Sciatic nerve (tissue), 2 donors: ENCODE results near the gene RNPEPL1. TPM values are rescaled to one million over a fixed set of nuclear protein-coding genes. Genes with fewer than 3 reads are reported as not detected.
A peak's percentile ranks its signal among the peaks of the same experiment; 100 is the strongest.

Source experiments
- ATAC-seq: fragments of 200-7000 bp; cut with Tn5 transposase; one replicate; pipeline ENCODE4 v1.9.1; 2020; ENCODE audit warnings: mild to moderate bottlenecking, moderate library complexity
- DNase-seq: peaks from one replicate; pipeline ENCODE4 v3.0.0-alpha.2; 2020; ENCODE audit warnings: low spot score
- intact Hi-C: fragments of 100-400 bp; cut with DNase I; formaldehyde crosslinking; loops from one replicate; pipeline ENCODE4 v1.14.2; 2022
- total RNA-seq: library from RNA; stranded (reverse); fragmentation: NEBNext Ultra II Directional; extraction: Animal tissue kit (Norgen Biotek cat#: 25700); gene quantifications from one replicate; pipeline ENCODE4 v1.2.1, GENCODE V29; 2021
- donor health status: DM: no; HTN: no; CAD: no.
- donor health status: DM: no; HTN: no; CAD: no.

Gene RNPEPL1
- total RNA-seq, 1 donor from 2014 or later: 38.8 TPM

DNA sequence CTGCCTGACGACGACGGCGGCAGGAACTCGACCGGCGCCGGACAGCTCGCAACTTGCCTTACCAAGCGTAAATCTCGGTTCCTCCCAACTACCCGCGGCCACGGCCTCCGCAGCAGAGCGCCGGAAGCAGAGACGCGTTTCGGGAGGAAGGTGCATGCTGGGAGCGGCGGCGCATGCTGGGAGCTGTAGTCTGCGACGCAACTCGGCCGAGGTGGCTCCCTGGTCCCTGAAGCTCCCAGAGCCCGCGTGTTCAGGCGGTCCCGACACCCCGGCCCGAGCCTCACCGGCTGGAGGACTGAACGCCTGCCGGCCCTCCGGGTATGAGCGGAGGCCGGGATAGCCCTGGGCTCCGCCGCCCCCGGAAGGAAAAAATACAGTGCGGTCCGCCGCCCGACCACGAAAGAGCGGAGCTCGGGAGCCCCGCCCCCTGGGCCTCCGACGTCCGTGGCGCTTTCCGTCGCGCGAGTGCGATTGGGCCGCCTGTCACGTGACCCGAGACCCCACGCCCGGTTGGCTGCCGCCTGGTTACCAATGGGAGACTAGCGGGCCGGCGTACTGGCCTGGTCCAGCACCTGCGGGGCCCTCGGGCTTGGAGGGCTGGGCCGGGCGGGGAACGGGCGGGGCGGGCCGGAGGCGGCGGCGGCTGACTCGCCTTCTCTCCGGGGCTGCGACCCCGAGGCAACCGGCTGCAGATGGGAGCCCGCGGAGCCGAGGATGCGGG is 18.1 kb downstream of the RNPEPL1 start, which contains the start of gene CAPN10:
CAPN10 (plus strand) TSS at position 537 of the 721 bp plus-strand sequence; CDS start at position 715, 178 bp downstream.
- peak; percentile 99 for DNase-seq
- ATAC-seq: peak; percentile 98
- intact Hi-C loops: no loop called here

GRCh38 chr2:240586919-240587800 is 18.9 kb downstream of the RNPEPL1 start:
- ATAC-seq: no peak
- DNase-seq: no peak
- intact Hi-C loops: no loop called here

GRCh38 chr2:240588006-240588655 is 19.8 kb downstream of the RNPEPL1 start:
- DNase-seq (no peak), ATAC-seq (no peak)
- intact Hi-C loops: no loop called here

GRCh38 chr2:240588669-240589068 is 20.4 kb downstream of the RNPEPL1 start:
- intact Hi-C loops: no loop called here
- DNase-seq (peak; percentile 47), ATAC-seq (no peak)

GRCh38 chr2:240589375-240589774 is 21.1 kb downstream of the RNPEPL1 start:
- intact Hi-C loops: no loop called here
- peak; percentile 33 for DNase-seq
- ATAC-seq: no peak

GRCh38 chr2:240589850-240590525 is 21.7 kb downstream of the RNPEPL1 start:
- intact Hi-C loops: no loop called here
- ATAC-seq (no peak), DNase-seq (peak; percentile 34)

DNA sequence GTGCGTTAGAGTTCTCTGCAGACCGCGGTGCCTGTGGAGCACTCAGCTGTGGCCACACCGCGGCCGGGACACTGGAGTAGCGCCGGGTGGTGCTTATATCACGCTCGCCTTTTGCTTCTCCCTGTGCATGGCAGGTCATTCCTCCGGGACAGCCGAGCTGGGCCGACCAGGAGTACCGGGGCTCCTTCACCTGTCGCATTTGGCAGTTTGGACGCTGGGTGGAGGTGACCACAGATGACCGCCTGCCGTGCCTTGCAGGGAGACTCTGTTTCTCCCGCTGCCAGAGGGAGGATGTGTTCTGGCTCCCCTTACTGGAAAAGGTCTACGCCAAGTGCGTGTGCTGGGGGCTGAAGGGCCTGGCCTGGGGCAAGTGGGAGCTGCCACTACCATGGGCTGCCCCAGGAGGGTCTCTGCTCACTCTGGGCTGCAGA is 22.4 kb downstream of the RNPEPL1 start:
- peak; percentile 57 for DNase-seq

GRCh38 chr2:240591226-240591625 is 22.9 kb downstream of the RNPEPL1 start:
- intact Hi-C loops: no loop called here
- ATAC-seq (no peak), DNase-seq (peak; percentile 23)

More for the DNA sequence above, 22.4 kb downstream of the RNPEPL1 start:
- no peak for ATAC-seq
- intact Hi-C loops: no loop called here

- ATAC-seq (no peak), DNase-seq (peak; percentile 38)
- intact Hi-C loops: no loop called here
These were observed 23.5 kb downstream of the RNPEPL1 start for GRCh38 chr2:240591784-240592183.

DNA sequence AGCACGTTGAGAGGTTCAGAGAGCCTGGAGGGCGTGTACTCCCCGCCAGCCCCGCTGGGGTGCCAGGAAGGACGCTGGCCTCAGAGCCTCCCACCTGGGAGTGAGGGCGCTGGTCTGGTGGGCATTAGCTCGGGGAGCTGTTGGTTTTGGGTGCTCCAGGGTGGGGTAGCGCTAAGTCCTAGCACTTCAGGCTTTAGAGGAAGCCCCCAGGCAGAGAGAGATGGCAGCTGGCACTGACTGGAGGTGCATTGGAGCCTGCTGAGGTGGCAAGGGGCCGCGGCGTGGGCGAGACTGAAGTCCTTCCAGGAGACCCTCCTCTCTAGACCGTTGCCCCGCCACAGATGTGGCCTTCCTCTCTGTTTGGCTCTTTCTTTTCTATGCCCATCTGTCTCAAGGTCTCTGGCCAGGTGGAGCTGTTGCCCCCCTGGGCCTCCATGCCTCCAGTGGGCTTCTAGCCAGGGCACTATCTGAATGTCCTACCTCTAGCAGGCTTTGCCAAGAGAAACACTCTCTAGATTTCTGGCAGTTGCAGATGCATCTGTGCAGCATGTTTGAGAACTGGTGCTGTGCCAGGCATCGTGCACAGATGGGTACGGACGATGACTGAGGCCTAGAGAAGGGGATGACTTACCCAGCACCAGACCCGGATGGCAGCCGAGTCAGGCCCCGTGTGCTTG is 24.9 kb downstream of the RNPEPL1 start:
- ATAC-seq: no peak
- DNase-seq: peak; percentile 48
- intact Hi-C loops: no loop called here

DNA sequence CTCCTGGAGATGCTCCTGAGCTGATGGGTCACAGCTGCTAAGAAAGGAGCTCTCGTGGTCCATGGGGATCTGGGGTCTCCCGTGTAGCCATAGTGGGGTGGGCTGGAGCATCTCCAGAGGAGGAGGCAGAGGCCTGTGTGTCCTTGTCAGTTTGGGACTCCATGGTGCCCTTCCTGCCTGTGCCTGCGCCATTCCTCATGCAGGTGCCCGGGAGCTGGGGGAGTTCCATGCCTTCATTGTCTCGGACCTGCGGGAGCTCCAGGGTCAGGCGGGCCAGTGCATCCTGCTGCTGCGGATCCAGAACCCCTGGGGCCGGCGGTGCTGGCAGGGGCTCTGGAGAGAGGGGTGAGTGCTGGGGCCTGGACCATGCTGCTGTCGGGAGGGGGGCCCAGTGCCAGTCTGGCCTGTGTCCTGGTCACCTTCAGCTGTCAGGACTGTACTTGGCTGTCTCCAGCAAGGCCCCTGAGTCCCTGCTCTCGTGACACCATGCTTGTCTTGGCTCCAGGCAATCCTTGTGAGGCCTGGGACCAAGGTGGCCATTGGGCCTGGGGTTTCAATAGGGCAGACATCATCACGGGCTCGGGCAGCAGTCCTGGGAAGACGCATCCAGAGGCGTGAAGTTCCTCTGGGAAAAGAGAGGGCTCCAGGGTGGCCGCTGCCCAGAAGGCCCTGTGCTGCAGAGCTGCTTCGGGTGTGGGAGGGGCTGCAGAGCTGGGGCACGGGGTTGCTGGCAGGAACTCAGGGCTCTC is 25.6 kb downstream of the RNPEPL1 start:
- no peak for ATAC-seq
- intact Hi-C loops: no loop called here
- peak; percentile 50 for DNase-seq

GRCh38 chr2:240594511-240595380 is 26.5 kb downstream of the RNPEPL1 start:
- peak; percentile 57 for DNase-seq
- intact Hi-C loops: no loop called here
- ATAC-seq: peak; percentile 7

DNA sequence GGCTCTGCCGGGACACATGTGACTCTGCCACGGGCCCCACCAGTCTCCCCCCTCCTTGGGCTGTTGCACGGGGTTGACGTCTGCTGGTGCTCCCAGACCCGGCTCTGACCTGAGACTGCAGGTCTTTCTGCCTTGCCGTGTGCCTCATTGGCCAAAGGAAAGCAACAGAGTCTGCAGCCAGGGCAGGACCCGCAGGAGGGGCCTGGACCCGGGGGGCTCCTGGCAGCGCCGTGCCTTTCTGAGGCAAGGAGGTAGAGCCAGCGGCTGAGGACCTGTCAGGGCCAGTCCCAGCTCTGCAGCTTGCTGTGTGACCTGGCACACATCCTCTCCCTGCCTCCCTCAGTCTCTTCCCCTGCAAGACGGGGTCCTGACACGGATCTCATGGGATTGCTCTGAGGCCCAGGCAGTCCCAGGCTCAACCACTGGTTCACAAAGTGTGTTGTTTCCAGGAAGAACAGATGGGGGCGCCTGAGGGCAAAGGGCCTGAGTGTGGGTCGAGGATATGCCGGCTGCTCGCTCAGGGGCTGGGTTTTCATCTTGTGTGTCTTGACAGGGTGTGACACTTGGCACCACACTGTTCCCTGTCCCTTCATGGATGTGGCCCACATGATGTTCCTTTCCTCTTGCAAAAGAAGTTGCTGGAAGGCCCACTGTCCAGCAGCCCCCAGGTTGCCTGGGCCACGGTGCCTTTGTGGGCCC is 27.2 kb downstream of the RNPEPL1 start:
- ATAC-seq (peak; percentile 44), DNase-seq (peak; percentile 55)
- intact Hi-C loops: no loop called here

GRCh38 chr2:240596080-240596460 is 27.8 kb downstream of the RNPEPL1 start:
- DNase-seq (peak; percentile 54), ATAC-seq (no peak)
- intact Hi-C loops: no loop called here

- DNase-seq (peak; percentile 62), ATAC-seq (no peak)
- intact Hi-C loops: no loop called here
These were observed 28.2 kb downstream of the RNPEPL1 start for GRCh38 chr2:240596491-240596931.

DNA sequence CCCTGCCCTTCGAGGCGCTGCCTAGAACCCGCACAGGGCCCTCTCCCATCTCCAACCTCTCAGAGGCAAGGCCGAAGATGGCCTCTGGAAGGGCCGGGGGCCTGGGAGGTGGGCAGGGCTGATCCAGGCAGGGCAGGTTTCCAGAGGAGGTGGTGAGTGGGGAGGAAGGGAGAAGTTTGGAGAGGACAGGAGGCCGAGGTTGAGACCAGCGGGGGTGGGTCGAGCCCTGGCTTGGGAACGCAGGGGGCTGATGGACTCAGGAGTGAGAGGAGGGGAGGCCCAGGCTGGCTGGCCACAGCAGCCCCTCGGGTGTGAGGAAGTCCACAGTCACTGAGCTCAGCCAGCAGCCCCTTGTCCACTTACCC is 28.8 kb downstream of the RNPEPL1 start:
- intact Hi-C loops: no loop called here
- ATAC-seq (no peak), DNase-seq (peak; percentile 50)
